ENCODE results near the gene BTN1A1.

Gene BTN1A1

GRCh38 chr6:26491604-26492003 is 8.5 kb upstream of the BTN1A1 start:
- H3K9me2 ChIP-seq (replicated peaks; ENCODE audit: control insufficient read depth, low read length) = no peaks in the 10 kb centered on the region
- no peaks in the 10 kb centered on the region for H4K20me1 ChIP-seq (ENCODE audit: control insufficient read depth, insufficient read depth, low read depth, low read length)
- no peak overlapping the region for H3K27ac ChIP-seq (ENCODE audit: low read depth, low read length)
- H3K27me3 ChIP-seq (ENCODE audit: control insufficient read depth, low read length) = no peaks in the 10 kb centered on the region
- H3F3A ChIP-seq (ENCODE audit: control insufficient read depth, insufficient read depth) = no peaks in the 10 kb centered on the region
- H3K9me3 ChIP-seq (ENCODE audit: control insufficient read depth, insufficient read depth, low read length) = no peaks in the 10 kb centered on the region
- H3K4me3 ChIP-seq (ENCODE audit: low read length) = no peak overlapping the region
- H3K36me3 ChIP-seq (ENCODE audit: control insufficient read depth, low read length) = no peaks in the 10 kb centered on the region
- no peaks in the 10 kb centered on the region for H3K79me2 ChIP-seq (ENCODE audit: control insufficient read depth, low read length)
- no peak for TF ChIP-seq EZH2phosphoT487 (IDR thresholded peaks at IDR 0.05; ENCODE audit: borderline replicate concordance, low read length)
- no peak for TF ChIP-seq CTCF (IDR thresholded peaks at IDR 0.05; ENCODE audit: low read depth, low read length, poor library complexity, severe bottlenecking)
- H3K4me1 ChIP-seq (ENCODE audit: control insufficient read depth, low read length) = no peaks in the 10 kb centered on the region
- H3K4me2 ChIP-seq (ENCODE audit: low read length) = no peak overlapping the region

- Histone ChIP-seq H3K36me3 (ENCODE audit: control insufficient read depth, low read length) (no peaks in the 10 kb centered on the region), H3K9me3 (ENCODE audit: control insufficient read depth, insufficient read depth, low read length) (no peaks in the 10 kb centered on the region), H3K4me3 (ENCODE audit: low read length) (no peak overlapping the region), H3K4me2 (ENCODE audit: low read length) (no peak overlapping the region), H3K79me2 (ENCODE audit: control insufficient read depth, low read length) (no peaks in the 10 kb centered on the region), H3K9me2 (replicated peaks; ENCODE audit: control insufficient read depth, low read length) (no peaks in the 10 kb centered on the region), H3K27ac (ENCODE audit: low read depth, low read length) (no peak overlapping the region), H4K20me1 (ENCODE audit: control insufficient read depth, insufficient read depth, low read depth, low read length) (no peaks in the 10 kb centered on the region), H3K27me3 (ENCODE audit: control insufficient read depth, low read length) (no peaks in the 10 kb centered on the region), H3F3A (ENCODE audit: control insufficient read depth, insufficient read depth) (0 out of 2 replicates have a peak, but pooled peaks cover 3% of the 10 kb centered on the region), H3K4me1 (ENCODE audit: control insufficient read depth, low read length) (peaks cover 5% of the 10 kb centered on the region)
- TF ChIP-seq EZH2phosphoT487 (IDR thresholded peaks at IDR 0.05; ENCODE audit: borderline replicate concordance, low read length) (no peak), CTCF (IDR thresholded peaks at IDR 0.05; ENCODE audit: low read depth, low read length, poor library complexity, severe bottlenecking) (no peak)
Observed at GRCh38 chr6:26493258-26493657, 6.8 kb upstream of the BTN1A1 start.

GRCh38 chr6:26494117-26494516 is 6.0 kb upstream of the BTN1A1 start:
- 0 out of 2 replicates have a peak, but pooled peaks cover 3% of the 10 kb centered on the region for H3F3A ChIP-seq (ENCODE audit: control insufficient read depth, insufficient read depth)
- TF ChIP-seq EZH2phosphoT487 (IDR thresholded peaks at IDR 0.05; ENCODE audit: borderline replicate concordance, low read length) = no peak
- no peak for TF ChIP-seq CTCF (IDR thresholded peaks at IDR 0.05; ENCODE audit: low read depth, low read length, poor library complexity, severe bottlenecking)
- no peaks in the 10 kb centered on the region for H3K9me2 ChIP-seq (replicated peaks; ENCODE audit: control insufficient read depth, low read length)

More at GRCh38 chr6:26494117-26494516, 6.0 kb upstream of the BTN1A1 start:
- H3K27ac ChIP-seq (ENCODE audit: low read depth, low read length) = no peak overlapping the region
- no peaks in the 10 kb centered on the region for H3K27me3 ChIP-seq (ENCODE audit: control insufficient read depth, low read length)
- H3K4me1 ChIP-seq (ENCODE audit: control insufficient read depth, low read length) = peaks cover 5% of the 10 kb centered on the region
- H4K20me1 ChIP-seq (ENCODE audit: control insufficient read depth, insufficient read depth, low read depth, low read length) = no peaks in the 10 kb centered on the region
- H3K9me3 ChIP-seq (ENCODE audit: control insufficient read depth, insufficient read depth, low read length) = no peaks in the 10 kb centered on the region
- H3K36me3 ChIP-seq (ENCODE audit: control insufficient read depth, low read length) = no peaks in the 10 kb centered on the region
- H3K79me2 ChIP-seq (ENCODE audit: control insufficient read depth, low read length) = no peaks in the 10 kb centered on the region
- no peak overlapping the region for H3K4me2 ChIP-seq (ENCODE audit: low read length)
- H3K4me3 ChIP-seq (ENCODE audit: low read length) = no peak overlapping the region

All from DOHH2 (cell line).